Superior temporal gyrus (tissue), 1 donor: ENCODE results near the gene BEX2.
A peak's percentile ranks its signal among the peaks of the same experiment; 100 is the strongest.
"Not testable (repeated sequence)": the region's sequence is repeated elsewhere in the genome, so short reads cannot be mapped to it uniquely, and the experiment has no call there.

ENCODE experiments used
- DNase-seq: peaks from one replicate; pipeline ENCODE4 v3.0.0-alpha.2; 2016; ENCODE audit errors: extremely low spot score

Gene BEX2

GRCh38 chrX:103310555-103311398, at the start of gene BEX2:
TSS of gene BEX2 (minus strand) at chrX:103310990. CDS start at chrX:103309976, 1,014 bp downstream.
- peak; percentile 68 for DNase-seq

- DNase-seq: no peak
Measured at GRCh38 chrX:103360092-103360491, 49.3 kb upstream of the BEX2 start.

DNA sequence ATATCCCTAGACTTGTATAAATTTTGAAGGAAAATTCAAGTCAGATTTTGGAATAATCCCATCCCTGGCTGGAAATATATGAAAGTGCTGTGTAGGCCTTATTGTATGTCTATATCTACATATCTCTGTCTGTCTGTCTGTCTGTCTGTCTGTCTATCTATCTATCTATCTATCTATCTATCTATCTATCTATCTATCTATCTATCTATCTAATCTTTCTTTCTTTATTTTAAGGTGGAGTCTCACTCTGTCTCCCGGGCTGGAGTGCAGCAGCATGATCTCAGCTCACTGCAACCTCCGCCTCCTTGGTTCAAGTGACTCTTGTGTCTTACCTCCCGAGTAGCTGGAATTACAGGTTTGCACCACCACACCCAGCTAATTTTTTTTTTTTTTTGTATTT, 48.8 kb upstream of the BEX2 start:
- DNase-seq: not testable (repeated sequence)

- DNase-seq: no peak
Measured at GRCh38 chrX:103357871-103358270, 47.1 kb upstream of the BEX2 start.

GRCh38 chrX:103356858-103357257, 46.1 kb upstream of the BEX2 start:
- DNase-seq: no peak

DNA sequence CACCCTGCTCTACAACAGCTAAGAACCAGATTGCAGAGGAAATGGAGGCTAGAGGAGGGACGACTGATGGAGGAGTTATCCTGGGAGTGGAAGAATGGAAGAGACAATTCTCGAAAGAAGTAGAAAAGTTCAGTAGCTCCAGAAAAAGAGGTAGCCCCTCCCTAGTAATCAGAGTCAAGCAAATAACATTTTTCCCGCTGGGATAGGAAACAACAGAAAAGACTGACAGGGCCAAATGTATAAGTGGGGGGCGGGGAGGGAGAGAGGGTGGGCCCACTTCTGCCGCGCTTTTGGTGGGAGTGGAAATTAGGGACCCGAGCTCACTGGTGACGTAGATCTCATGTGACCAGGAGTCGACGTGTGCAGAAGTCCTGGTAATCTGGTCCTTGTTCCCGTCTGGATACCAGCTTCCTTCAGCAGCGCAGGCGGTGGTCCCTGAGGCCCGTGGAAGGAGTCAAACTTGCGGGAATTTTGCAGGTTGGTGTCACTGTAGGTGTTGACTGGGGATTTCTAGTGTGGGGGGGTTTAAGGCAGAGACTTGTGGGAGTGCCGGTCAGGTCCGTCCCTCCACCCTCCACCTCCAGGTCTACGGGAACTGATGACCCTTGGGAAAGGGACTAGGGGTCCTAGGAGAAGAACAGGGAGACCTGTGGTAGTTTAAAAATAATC, 45.5 kb upstream of the BEX2 start, which contains the start of gene TCEAL9:
Gene TCEAL9, plus strand, starts transcription at position 377 of the 669 bp plus-strand sequence. CDS start 1,179 bp downstream, outside the sequence.
- DNase-seq: peak; percentile 64

DNA sequence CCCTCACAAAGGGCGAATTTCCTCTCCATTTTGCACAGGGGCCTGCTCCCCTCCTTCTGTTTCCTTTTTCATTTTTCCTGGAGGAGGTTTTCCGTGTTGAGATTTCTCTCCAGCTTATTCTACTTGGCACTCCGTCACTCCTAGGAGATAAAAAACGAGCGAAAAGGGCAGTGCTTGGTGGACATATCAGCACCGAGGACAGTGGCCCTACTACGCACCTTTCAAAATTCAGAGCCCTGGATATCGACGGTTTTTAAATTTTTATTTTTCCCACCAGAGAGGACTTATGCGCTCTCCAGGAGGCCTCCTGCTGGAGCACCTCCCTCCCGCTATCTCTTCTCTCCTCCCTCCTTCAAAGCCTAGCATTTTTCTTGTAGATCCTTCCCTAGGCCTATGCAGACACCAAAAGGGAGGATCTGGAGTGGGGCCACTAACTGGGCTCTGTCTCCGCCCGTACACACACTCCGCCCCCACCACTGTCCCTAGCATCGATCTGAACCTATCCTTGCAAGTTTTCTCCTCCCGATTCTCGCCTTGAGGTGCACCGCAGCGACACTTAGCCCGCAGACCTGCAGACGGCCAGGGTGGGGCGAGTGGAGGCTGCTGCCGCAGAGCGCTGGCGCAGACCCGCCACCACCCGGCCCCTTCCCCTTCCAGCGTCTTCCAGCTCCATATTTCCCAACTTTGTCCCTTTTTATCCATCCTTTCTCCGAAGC, 37.0 kb upstream of the BEX2 start:
- no peak for DNase-seq

GRCh38 chrX:103344606-103345005, 33.8 kb upstream of the BEX2 start:
- DNase-seq: no peak

- DNase-seq: peak; percentile 79
Measured at GRCh38 chrX:103343105-103343504, 32.3 kb upstream of the BEX2 start.

DNA sequence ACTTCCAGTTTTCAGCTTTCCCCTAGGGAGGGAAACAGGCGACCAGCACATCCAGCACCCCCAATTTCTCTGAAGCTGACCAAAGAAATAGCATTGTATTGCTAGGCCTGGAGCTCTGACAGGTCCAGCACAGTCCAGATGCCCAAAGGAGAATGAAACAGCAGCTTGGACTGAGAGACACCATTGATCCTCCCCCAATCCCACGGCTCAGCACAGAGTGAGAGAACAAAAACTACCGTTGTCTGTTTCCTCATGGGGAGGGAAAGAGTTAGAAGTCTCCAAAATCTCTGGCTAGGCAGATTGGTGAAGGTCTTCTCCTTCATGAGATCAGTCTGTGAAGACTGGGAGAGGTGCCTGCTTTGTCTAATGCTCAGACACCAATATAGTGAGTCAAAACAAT, 27.9 kb upstream of the BEX2 start:
- peak; percentile 68 for DNase-seq

DNA sequence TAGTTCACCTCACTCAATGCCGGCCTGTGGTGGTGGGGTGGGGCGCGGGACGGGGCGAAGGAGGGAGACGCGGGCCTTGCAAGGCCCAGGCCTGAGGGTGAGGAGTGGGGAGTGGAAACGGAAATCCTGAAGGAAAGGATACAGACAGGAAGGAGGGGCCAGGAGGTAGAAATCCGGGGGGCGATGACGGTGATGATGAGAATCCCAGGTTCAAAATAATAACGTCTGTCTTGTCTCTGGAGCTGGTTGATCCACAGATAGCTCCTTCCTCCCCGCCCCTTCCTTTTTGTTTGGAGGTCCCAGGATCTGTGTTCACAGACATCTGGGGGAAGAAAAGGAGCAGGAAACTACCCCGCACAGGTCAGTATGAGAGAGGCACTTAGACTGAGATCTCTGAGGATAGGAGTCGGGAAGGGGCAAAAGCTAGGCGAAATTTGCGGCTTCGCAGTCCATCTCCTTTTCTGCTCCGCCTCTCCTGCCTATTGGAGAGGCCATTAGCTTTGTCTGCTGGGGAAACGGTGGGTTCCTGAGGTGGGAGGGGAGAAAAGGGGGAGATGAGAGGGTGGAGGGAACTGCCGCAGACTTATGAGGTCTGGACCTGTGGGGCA, 20.0 kb upstream of the BEX2 start:
- DNase-seq: peak; percentile 24

DNA sequence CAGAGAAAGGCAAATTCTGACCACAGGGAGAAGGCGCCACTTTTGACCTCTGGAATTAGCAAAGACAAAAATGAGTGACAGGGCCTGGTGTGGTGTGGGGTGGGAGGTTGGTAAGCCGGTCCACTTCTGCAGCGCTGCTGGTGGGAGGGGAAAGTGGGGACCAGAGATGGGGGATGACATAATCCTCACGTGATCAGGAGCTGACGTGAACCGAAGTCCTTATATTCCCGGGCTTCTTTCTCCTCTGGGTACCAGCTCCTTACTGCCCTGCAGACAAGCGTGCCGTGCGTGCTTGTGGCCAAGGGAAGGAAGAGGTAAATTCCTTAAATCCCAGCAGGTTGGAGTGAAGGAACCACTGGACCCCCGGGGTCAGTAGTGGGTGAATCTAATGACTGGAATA, 19.2 kb upstream of the BEX2 start, which contains the start of gene TCEAL7:
Gene TCEAL7, plus strand, starts transcription at position 249 of the 400 bp plus-strand sequence. CDS start 1,165 bp downstream, outside the sequence.
- peak; percentile 89 for DNase-seq

- no peak for DNase-seq
Measured at GRCh38 chrX:103311399-103311780, 600 bp upstream of the BEX2 start.

DNA sequence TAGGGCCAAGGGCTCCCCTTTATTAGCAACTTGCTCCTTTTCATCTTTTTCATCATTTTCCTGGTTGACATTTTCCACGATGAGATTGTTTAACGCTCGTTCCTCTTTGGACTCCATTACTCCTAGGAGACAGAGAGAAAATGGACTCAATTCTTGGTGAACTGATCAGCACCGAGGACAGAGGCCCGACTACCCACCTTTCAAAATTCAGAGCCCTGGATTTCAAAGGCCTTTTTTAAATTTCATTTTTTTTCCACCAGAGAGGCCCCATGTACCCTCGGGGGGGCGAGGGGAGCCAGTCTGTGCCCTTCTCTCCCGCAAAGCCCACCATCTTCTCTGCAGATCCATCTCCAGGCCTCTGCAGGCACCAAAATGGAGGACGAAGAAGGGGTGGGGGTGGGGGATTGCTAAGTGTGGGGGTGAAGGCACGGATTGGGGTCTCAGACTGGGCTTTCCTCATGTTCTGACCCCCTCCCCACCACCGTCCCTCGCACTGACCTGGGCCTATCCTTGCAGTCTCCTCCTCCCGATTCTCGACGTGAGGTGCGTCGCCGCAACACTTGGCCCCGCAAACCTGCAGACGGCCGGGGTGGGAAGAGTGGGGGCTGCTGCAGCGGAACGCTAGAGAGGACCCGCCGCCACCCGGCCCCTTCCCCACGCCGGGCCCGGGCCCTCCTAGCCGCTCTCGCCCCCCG, 783 bp downstream of the BEX2 start:
- no peak for DNase-seq

GRCh38 chrX:103305666-103306065, 5.1 kb downstream of the BEX2 start:
- DNase-seq: not testable (repeated sequence)

GRCh38 chrX:103304705-103305104, 6.1 kb downstream of the BEX2 start:
- DNase-seq: no peak

DNA sequence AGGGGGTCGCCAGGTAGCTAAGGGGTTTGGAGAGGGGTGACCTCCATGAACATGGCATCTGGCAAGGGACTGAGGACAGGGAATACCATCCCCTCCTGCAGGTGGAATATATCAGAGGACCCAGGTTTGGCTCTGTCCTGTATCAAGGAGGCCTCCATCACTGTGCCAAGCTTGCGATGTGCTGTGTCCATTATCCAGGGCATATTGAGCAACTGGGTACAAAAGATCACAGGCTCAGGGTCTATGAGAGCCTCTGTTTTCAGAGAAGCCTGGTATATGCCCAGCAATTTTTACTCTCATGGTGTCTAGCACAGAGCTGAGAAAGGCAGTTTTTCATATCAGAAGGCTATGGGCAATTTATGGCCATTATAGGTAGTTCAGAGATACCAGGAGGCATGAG, 17.7 kb downstream of the BEX2 start:
- no peak for DNase-seq

- no peak for DNase-seq
Measured at GRCh38 chrX:103279624-103280023, 31.2 kb downstream of the BEX2 start.

GRCh38 chrX:103276581-103277002, 34.2 kb downstream of the BEX2 start, which contains the start of gene TCEAL5:
TSS of gene TCEAL5 (minus strand) at chrX:103276750. CDS start at chrX:103274563, 2,187 bp downstream.
- peak; percentile 53 for DNase-seq

DNA sequence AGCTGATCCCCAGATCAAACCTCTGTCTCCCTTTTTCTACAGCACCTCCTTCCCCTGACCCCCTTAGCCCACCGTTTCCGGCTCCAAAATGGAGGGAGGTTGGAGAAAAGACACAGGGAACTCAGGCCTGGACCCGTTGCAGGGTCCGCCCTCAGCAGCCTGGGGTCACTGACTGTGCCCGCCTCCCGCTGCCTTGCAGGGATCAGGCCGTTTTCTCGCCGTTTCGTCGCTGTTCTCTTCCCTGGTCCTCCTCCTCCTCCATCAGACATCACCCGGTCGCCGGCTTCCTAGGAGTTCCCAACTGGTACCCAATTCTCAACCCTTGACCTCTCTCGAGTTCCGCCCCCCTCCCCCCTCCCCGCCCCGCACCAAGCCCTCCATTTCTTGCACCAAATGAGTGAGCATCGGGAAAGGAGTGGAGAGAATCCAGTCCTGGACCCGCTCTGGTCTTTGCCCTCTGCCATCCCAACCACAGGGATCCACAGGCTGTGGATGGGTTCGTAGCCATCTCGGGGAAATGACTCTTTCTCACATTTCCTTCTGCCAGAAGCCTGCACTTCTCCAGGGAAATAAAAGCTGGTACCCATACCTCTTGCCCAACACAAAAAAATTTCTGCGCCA, 34.7 kb downstream of the BEX2 start:
- peak; percentile 8 for DNase-seq
